ENCODE data around the gene MRPL30. TPM values are rescaled to one million over a fixed set of nuclear protein-coding genes. Genes with fewer than 3 reads are reported as not detected.
"Not testable (repeated sequence)": the region's sequence is repeated elsewhere in the genome, so short reads cannot be mapped to it uniquely, and the experiment has no call there.

The MRPL30 gene
- 10 to 100 TPM; 22.2 to 26.5 TPM for total RNA-seq

DNA sequence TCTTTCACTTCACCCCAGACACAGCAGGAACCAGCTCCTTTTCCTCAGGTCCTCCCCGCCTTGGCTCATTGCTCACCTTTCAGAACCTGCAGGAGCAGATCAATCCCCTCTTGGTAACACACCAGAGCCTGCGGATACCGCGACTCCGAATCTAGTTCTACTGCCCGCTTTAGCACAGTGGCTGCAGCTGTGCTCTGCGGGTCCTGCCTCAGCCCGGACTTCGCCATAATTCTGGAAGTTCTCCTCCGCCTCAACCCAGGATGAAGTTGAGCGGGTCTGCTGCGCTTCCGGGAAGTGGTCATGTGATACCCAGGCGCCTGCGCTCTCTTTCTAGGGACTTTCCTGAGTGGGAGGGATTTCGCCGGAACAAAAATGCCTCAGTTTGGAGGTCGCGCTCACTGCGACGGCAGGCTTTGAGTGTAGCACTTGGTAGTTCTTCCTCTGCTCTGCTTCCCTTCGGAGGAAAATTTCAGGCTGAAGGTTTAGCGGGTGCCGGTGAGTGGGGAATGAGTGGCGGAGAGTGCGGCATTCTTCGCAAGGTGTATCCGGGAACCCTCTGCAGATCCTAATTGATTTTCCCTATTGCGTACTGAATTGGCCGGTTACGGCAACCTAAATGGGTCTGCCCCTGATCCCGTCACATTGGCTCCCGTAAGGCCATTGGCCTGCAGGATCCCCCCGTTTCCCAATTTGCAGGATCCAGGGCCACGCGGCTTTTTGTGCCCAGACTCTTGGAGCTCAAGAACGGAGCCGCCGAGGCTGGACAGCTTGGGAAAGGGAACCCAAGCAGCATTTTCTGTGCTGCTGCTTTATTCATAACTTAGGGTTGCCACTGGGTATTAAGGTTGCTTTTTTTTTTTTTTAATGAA is at the start of gene MRPL30, which contains the start of gene MITD1:
TSS of gene MRPL30 (plus strand) at position 430 of the 869 bp plus-strand sequence. CDS start 5,020 bp downstream, outside the sequence.
TSS of gene MITD1 (minus strand) at position 304 of the 869 bp plus-strand sequence. CDS start at position 227, 77 bp downstream.
- Mint-ChIP-seq H3K36me3 (peaks cover 4% of the 10 kb centered on the region), H3K4me1 (peaks cover 37% of the 10 kb centered on the region), H3K4me3 (peak within 1 kb of the TSS; percentile 95), H3K27me3 (no peaks in the 10 kb centered on the region), H3K27ac (peak within 1 kb of the TSS; percentile 92), H3K9me3 (no peaks in the 10 kb centered on the region)
- ATAC-seq (ENCODE audit: low read depth) (peak; percentile 95), DNase-seq (peak; percentile 87)
- POLR2A ChIA-PET, result interaction anchor here (0.7 to 2.3 kb wide), 5 partner anchors 23 to 156 kb away, joined by 3 to 15 read pairs (median 6); partner anchors contain the start of genes C2orf15, EIF5B and TXNDC9

DNA sequence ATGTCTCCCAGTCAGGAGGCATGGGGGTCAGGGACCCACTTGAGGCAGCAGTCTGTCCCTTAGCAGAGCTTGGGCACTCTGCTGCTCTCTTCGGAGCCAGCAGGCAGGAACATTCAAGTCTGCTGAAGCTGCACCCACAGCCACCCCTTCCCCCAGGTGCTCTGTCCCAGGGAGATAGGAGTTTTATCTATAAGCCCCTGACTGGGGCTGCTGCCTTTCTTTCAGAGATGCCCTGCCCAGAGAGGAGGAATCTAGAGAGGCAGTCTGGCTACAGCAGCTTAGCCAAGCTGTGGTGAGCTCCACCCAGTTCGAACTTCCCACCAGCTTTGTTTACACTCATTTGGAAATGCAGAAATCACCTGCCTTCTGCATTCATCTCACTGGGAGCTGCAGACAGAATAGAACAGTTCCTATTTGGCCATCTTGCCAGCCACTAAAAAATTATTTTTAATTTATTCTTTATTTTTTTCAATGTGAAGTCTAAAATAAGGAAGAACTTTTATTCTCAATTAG is 45.9 kb upstream of the MRPL30 start:
- ATAC-seq (ENCODE audit: low read depth); H3K27ac Mint-ChIP-seq; H3K4me3 Mint-ChIP-seq; H3K27me3 Mint-ChIP-seq; H3K4me1 Mint-ChIP-seq; DNase-seq; POLR2A ChIA-PET: not testable (repeated sequence)
- Mint-ChIP-seq H3K9me3 (peaks cover 33% of the 10 kb centered on the region), H3K36me3 (peaks cover 21% of the 10 kb centered on the region)

DNA sequence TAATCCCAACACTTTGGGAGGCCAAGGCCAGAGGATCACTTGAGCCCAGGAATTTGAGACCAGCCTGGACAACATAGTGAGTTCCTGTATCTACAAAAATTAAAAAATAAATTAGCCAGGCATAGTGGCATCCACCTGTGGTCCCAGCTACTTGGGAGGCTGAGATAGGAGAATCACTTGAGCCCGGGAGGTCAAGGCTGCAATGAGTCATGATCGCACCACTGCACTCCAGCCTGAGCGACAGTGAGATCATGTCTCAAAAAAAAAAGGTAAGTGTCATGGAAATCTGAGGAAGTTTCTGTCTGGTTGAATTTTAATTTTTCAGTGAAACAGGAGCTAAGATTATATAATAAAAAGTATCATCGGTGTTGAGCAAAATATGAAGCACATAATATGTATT is 42.0 kb upstream of the MRPL30 start:
- Mint-ChIP-seq H3K9me3 (peaks cover 9% of the 10 kb centered on the region), H3K4me1 (peaks cover 15% of the 10 kb centered on the region), H3K4me3 (no peak overlapping the region), H3K27me3 (peaks cover 2% of the 10 kb centered on the region), H3K27ac (no peak overlapping the region), H3K36me3 (peaks cover 17% of the 10 kb centered on the region)
- DNase-seq, result no peak
- POLR2A ChIA-PET, result no interaction called here
- no peak for ATAC-seq (ENCODE audit: low read depth)

DNA sequence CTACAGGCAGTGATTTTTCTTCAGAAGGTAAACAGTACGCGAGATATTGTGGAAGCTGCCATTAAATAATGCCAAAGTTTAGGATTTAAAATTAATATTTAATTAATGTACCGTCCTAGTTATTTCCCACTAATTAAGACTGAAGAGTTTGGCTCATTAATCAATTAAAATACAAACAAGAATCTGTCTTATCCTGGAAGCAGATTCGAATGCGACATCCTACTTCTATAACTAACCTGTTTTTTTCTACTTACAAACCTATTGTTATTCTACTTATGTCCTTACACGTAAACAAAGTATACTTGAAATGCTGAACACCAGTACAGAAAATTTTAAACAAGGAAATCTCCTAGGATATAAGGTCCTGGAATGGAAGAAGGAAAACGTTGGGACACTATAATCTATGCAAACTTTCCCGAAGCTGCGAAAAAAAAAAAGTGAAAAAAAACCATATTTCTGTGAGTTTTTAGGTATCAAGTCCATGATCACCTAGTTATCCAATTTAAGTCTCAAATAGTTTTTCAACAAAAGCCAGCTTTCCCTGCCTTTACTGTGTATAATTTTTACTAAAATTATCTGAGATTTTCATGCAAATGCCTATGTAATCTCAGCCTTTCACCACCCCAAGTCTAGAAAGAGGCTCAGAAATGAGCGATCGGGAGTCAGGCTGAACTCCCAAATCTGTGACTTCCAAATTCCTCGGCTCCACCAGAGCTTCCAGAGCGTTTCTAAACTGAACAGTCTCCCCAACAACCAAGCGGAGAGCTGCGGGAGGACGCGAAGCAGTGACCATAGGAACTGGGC is 40.7 kb upstream of the MRPL30 start:
- ATAC-seq (ENCODE audit: low read depth) (no peak), DNase-seq (no peak)
- Mint-ChIP-seq H3K9me3 (peaks cover 4% of the 10 kb centered on the region), H3K4me1 (peaks cover 15% of the 10 kb centered on the region), H3K36me3 (peaks cover 9% of the 10 kb centered on the region), H3K27ac (peak overlapping the region; percentile 95), H3K4me3 (peak overlapping the region; percentile 90), H3K27me3 (peaks cover 2% of the 10 kb centered on the region)
- POLR2A ChIA-PET, result interaction anchor here (1.3 to 3.5 kb wide), 4 partner anchors 14 to 1427 kb away, joined by 3 to 40 read pairs (median 8); partner anchors contain the start of genes LIPT1, TSGA10 and ZAP70

DNA sequence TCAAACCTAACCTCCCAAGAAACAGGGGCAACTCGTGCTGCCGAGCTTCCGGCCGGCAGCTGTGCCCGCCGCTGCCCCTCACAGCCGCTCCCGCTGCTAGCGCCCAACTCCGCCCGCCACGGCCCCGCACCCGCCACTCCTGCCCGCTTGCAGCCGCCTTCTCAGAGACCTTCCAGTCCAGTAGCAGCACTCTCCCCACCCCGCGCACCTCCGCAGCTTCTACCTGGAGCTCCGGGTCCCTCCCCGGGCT is 40.2 kb upstream of the MRPL30 start:
- H3K27ac Mint-ChIP-seq, result peak overlapping the region; percentile 95
- peaks cover 9% of the 10 kb centered on the region for H3K36me3 Mint-ChIP-seq
- H3K4me1 Mint-ChIP-seq, result peaks cover 15% of the 10 kb centered on the region
- ATAC-seq (ENCODE audit: low read depth), result no peak
- no peak for DNase-seq
- POLR2A ChIA-PET, result interaction anchor here (0.5 to 3.5 kb wide), 9 partner anchors 10 to 1428 kb away, joined by 3 to 40 read pairs (median 4); partner anchors contain the start of genes EIF5B, LIPT1, TSGA10 and TXNDC9
- H3K4me3 Mint-ChIP-seq, result peak overlapping the region; percentile 90
- peaks cover 1% of the 10 kb centered on the region for H3K9me3 Mint-ChIP-seq
- peaks cover 2% of the 10 kb centered on the region for H3K27me3 Mint-ChIP-seq

DNA sequence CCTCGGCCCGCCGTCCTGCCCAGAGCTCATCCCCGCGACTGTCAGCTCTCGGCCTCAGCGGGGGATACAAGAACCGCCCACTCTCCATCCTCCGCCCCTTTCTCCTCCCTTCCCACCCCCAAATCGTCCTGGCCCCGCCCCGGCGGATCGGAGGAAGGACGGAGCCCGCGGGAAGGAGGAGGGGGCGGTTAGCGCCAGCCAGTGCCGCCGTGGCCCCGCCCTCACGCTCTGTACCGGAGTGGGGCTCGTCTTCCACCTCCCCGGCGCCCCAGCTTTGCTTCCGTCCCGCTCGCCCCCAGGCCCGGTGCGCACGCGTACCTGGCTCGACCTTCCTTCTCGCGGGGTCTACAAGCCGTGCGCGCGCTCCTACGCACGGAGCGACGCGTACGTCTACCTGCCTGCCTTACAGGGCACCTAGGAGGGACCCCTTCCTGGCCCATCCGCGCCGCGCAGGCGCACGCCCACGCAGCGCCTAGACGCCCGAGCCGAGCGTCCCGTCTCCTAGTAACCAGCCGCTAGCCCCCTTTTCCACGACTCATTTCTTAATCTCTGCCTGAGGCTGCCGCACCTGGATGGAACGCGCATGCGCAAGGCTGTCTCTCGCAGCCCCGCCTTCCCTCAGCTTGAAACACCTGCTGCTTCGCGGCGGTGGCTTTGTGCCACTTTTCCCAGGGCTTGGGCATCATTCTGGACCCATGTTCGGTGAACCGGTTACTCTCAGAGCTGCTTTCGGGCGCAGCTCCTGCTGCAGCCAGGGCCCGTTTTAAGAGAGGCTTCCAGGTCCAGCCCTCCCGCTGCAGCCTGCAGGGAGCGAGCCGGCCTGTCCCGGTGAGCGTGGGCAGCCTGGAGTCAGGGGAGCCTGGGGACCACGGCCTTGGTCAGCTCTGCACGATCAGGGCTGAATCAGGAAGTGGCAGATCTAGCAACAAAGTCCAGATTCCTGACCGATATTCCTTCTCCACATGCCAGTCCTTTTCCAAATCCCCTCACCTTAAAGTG is 39.6 kb upstream of the MRPL30 start, which contains the start of gene C2orf15:
TSS of gene C2orf15 (plus strand) at position 598 of the 999 bp plus-strand sequence. CDS start 8,852 bp downstream, outside the sequence.
- peak; percentile 96 for DNase-seq
- Mint-ChIP-seq H3K36me3 (peaks cover 7% of the 10 kb centered on the region), H3K9me3 (peaks cover 1% of the 10 kb centered on the region), H3K4me3 (peak within 1 kb of the TSS; percentile 90), H3K4me1 (peaks cover 15% of the 10 kb centered on the region), H3K27ac (peak within 1 kb of the TSS; percentile 95), H3K27me3 (peaks cover 2% of the 10 kb centered on the region)
- ATAC-seq (ENCODE audit: low read depth), result peak; percentile 90
- POLR2A ChIA-PET, result interaction anchor here (0.5 to 3.5 kb wide), 10 partner anchors 9 to 1428 kb away, joined by 3 to 40 read pairs (median 4); partner anchors contain the start of genes EIF5B, LIPT1, TSGA10 and TXNDC9

DNA sequence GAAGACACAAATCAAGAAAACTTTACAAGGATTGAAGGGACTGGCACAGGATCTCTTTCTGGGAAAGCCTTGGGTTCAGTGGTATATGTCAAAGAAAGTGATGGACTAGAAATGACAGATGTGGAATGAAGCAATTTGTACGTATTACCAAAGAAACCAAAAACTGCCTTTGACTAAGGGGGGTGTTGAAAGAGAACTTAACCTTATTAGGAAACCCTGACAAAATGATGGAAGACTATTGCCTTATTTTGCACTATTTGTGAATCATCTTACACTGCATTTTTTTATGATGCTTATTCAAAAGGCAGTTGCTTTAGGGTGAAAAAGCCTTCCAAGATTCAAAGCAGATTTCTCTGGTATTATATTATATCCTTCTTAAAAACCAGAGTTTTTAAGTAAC is 30.3 kb upstream of the MRPL30 start:
- H3K4me1 Mint-ChIP-seq, result peaks cover 13% of the 10 kb centered on the region
- POLR2A ChIA-PET, result interaction anchor here (1.0 kb wide), 1 partner anchor 9 kb away, joined by 3 read pairs; the partner anchor contains the start of gene C2orf15
- H3K36me3 Mint-ChIP-seq, result peaks cover 4% of the 10 kb centered on the region
- DNase-seq, result no peak
- H3K27ac Mint-ChIP-seq, result no peak overlapping the region
- H3K9me3 Mint-ChIP-seq, result no peaks in the 10 kb centered on the region
- ATAC-seq (ENCODE audit: low read depth), result no peak
- no peak overlapping the region for H3K4me3 Mint-ChIP-seq
- no peaks in the 10 kb centered on the region for H3K27me3 Mint-ChIP-seq

DNA sequence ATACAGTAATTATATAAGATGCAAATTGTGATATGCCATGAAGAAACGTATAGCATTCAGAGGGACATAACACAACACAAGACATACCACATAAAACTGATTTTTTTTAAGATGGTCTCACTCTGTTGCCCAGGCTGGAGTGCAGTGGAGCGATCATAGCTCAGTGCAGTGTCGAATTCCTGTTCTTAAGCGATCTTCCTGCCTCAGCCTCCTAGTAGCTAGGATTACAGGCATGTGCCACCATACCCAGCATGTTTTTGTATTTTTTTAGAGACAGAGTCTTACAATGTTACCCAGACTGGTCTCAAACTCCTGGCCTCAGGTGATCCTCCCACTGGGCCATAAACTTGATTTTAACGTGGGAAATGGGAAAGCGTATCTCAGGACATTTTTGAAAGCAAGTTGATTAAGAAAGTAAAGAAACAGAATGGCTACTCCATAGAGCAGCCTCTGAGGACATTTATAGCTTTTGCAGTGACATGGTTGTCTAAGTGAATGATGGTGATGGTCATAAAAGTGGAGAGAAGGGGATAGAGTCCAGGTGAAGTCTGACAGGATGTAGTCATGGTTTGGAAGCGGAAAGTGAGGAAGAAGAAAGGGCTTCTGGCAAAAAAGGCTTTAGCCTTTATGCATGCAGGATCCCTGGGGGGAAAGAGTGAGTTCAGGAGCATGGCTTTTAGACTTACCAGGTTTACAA is 28.6 kb upstream of the MRPL30 start:
- peaks cover 26% of the 10 kb centered on the region for H3K4me1 Mint-ChIP-seq
- H3K36me3 Mint-ChIP-seq, result peaks cover 7% of the 10 kb centered on the region
- POLR2A ChIA-PET, result interaction anchor here (5.0 kb wide), 1 partner anchor 11 kb away, joined by 40 read pairs; the partner anchor contains the start of gene C2orf15
- no peaks in the 10 kb centered on the region for H3K9me3 Mint-ChIP-seq
- ATAC-seq (ENCODE audit: low read depth), result no peak
- H3K4me3 Mint-ChIP-seq, result no peak overlapping the region
- no peaks in the 10 kb centered on the region for H3K27me3 Mint-ChIP-seq
- no peak for DNase-seq
- H3K27ac Mint-ChIP-seq, result no peak overlapping the region

DNA sequence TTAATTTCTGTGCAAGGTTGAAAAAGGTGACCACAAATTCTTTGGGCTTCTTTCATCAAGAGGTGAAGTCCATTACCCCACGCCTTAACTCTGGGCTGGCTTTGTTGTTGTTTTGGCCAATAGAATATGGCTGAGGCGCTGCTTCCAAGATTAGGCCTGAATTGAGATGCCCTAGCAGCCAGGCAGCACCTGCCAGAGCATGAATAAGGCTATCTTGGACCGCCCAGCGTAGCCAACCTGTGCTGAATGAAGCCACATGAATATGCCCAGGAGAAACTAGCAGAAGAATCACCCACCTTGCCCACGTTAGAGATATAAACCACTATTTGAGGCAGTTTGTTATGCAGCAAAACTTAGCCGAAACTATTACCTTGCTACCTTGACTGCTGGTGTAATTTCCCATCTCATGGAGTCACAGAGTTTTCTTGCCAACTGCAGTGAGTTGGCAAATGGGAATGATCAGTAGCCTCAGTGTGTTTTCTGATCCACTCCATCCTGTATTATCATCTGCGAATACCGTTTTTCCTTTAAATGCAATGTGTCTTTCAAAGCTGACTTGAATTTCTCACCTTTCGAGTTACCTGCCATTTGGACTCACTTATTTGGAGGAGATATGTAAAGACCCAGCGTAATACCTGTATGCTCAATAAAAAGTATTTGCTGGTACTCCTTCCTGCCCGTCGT is 26.9 kb upstream of the MRPL30 start:
- Mint-ChIP-seq H3K4me1 (peaks cover 31% of the 10 kb centered on the region), H3K27ac (peak overlapping the region; percentile 87), H3K36me3 (peaks cover 13% of the 10 kb centered on the region), H3K9me3 (no peaks in the 10 kb centered on the region), H3K4me3 (peak overlapping the region; percentile 95), H3K27me3 (no peaks in the 10 kb centered on the region)
- ATAC-seq (ENCODE audit: low read depth), result no peak
- no peak for DNase-seq
- POLR2A ChIA-PET, result interaction anchor here (1.4 to 5.0 kb wide), 5 partner anchors 12 to 547 kb away, joined by 3 to 40 read pairs (median 5); partner anchors contain the start of genes C2orf15 and EIF5B

DNA sequence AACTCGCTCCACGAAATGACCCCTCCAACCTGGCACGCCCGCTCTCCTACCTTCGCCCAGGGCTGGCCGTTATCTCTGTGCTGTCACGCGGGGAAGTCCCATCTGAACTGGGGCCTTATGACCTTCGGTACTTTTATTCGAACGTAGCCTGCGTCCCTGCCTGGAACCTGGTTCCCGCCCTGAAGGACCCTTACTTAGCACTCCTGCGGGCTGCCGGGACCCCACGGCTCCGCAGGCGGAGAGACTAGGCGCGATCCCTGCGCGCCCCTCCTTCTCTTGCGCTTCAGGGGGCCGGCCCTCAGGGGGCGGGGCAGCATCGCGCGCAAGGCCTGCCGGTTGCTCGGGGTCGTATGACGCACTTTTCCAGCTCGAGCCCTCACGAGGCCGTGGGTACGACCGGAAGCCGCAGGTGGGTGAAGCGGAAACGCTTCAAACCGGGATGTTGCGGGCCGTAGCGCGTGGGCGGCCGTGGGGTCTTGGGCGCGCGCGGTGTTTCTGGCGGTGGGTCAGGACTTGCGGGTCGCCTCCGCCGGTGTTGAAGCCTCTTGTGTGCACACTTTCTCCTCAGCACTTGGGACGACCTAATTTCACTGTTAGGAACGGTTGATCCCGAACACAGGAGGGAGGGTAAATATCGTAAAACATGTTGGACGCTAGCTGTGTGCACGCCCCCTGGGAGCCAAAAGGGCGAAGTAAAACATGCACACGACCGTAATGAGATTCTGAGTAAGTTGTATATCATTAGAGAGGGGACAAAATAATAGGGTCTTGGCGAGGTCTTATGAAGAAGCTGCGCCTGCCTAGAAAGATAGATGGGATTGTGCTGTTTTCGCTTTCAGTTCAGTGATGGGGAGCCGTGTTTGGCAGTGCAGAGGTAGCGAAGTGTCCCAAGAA is 26.1 kb upstream of the MRPL30 start, which contains the start of the genes LIPT1 and TSGA10:
TSS of gene LIPT1 (plus strand) at position 325 of the 894 bp plus-strand sequence. CDS start 6,991 bp downstream, outside the sequence.
TSS of gene TSGA10 (minus strand) at position 300 of the 894 bp plus-strand sequence. CDS start 45,503 bp downstream, outside the sequence.
- Mint-ChIP-seq H3K36me3 (peaks cover 15% of the 10 kb centered on the region), H3K9me3 (no peaks in the 10 kb centered on the region), H3K4me3 (peak within 1 kb of the TSS; percentile 95), H3K4me1 (peaks cover 31% of the 10 kb centered on the region), H3K27ac (peak within 1 kb of the TSS; percentile 87), H3K27me3 (no peaks in the 10 kb centered on the region)
- POLR2A ChIA-PET, result interaction anchor here (1.3 to 5.0 kb wide), 6 partner anchors 11 to 547 kb away, joined by 3 to 40 read pairs (median 5); partner anchors contain the start of genes C2orf15 and EIF5B
- peak; percentile 94 for DNase-seq
- peak; percentile 95 for ATAC-seq (ENCODE audit: low read depth)

Data from activated naive CD8-positive, alpha-beta T cell treated with anti-CD3 and anti-CD28 coated beads, Interleukin-2, amount 10 ng/mL, durations not matched to agents 7 days and 5 days (primary cell).